SK-N-MC (cell line): ENCODE data around the gene ACSM5.

ENCODE experiments used
- EZH2 ChIP-seq: fragments of 200-600 bp; sonication (generic); IDR thresholded peaks from one replicate; pipeline ENCODE4 v1.6.1; 2017; ENCODE audit warnings: antibody characterized with exemption
- FOXP2 ChIP-seq: optimal IDR thresholded peaks from 2 replicates; pipeline ENCODE3; 2011; ENCODE audit warnings: mild to moderate bottlenecking, moderate library complexity; ENCODE audit not compliant: insufficient read depth; ENCODE audit errors: extremely low read length, control extremely low read depth
- POLR2AphosphoS5 ChIP-seq: IDR thresholded peaks from 2 replicates; pipeline ENCODE4 v1.6.1; 2012; ENCODE audit warnings: mild to moderate bottlenecking, low read depth, low read length, borderline replicate concordance

DNA sequence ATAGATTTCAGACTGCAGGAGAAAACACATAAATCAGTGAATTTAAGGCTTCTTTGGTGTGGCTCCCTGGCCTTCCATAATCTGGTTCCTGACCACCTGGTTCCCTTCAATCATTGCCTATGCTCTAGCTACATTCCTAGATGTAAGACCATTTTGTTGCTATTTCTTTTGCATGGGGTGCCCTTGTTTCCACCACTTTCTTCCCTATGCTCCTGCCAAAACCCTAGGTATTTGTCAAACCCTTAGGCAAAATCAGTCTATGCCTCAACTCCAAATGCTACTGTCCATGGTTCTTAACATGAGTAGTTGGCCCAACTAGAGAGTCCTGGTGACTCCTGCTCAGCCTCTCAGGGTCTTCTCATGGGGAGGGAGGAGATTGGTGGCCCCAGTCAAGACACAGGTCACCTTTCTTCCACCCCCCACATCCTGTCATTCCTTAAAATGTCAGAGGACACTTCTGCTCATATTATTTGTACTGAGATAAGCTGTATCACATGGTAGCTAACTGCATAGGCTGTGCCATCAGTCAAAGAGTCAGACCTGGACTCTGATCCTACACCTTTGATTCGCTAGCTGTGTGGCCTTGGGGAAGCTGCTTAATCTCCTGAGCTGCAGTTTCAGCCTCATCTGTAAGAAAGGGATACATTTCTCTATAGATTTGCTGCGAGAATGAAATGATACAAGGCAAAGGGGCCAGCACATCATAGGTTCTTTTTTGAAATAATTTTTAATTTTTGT lies 15.0 kb downstream of the ACSM5 start:
- TF ChIP-seq POLR2AphosphoS5, result no peak
- no peak for TF ChIP-seq EZH2
- no peak for TF ChIP-seq FOXP2
